ENCODE measurements around the gene SEMA6B. TPM values are rescaled to one million over a fixed set of nuclear protein-coding genes. Genes with fewer than 3 reads are reported as not detected.

Gene SEMA6B
- polyA plus RNA-seq, 2 donors: 1.1 to 2.0 TPM

- H3K4me1 ChIP-seq (ENCODE audit: control insufficient read depth in 2 of 2, insufficient read depth in 2 of 2, low read length in 1 of 2): no peaks in the 10 kb centered on the region
- peaks cover 0 to 2% of the 10 kb centered on the region in 2 donors for H3K27me3 ChIP-seq (ENCODE audit: control insufficient read depth in 1 of 2, insufficient read depth in 2 of 2, low read length in 2 of 2)
- no peaks in the 10 kb centered on the region for H3K9me3 ChIP-seq (ENCODE audit: control insufficient read depth in 2 of 2, insufficient read depth in 1 of 2, low read depth in 1 of 2, low read length in 1 of 2)
- no peak overlapping the region for H3K27ac ChIP-seq (ENCODE audit: low read depth in 2 of 2, low read length in 1 of 2)
- H3K36me3 ChIP-seq (ENCODE audit: control insufficient read depth in 2 of 2, insufficient read depth in 2 of 2, low read length in 1 of 2): no peaks in the 10 kb centered on the region
- 61 to 70% methylated on average over 11 of the region's 11 CpGs for WGBS, 2 donors
- no peak overlapping the region for H3K4me3 ChIP-seq (ENCODE audit: low read depth in 1 of 2, low read length in 2 of 2)
Measured at GRCh38 chr19:4589579-4590410, 30.3 kb upstream of the SEMA6B start.

GRCh38 chr19:4588291-4588761 lies 28.8 kb upstream of the SEMA6B start:
- WGBS, 2 donors: 57 to 59% methylated on average over 9 of the region's 9 CpGs

GRCh38 chr19:4587527-4587926 lies 28.0 kb upstream of the SEMA6B start:
- WGBS, 2 donors: 80 to 87% methylated on average over 6 of the region's 6 CpGs
- no peaks in the 10 kb centered on the region for H3K9me3 ChIP-seq (ENCODE audit: control insufficient read depth in 2 of 2, insufficient read depth in 1 of 2, low read depth in 1 of 2, low read length in 1 of 2)
- H3K27ac ChIP-seq (ENCODE audit: low read depth in 2 of 2, low read length in 1 of 2): no peak overlapping the region
- H3K27me3 ChIP-seq (ENCODE audit: control insufficient read depth in 1 of 2, insufficient read depth in 2 of 2, low read length in 2 of 2): peaks cover 4 to 6% of the 10 kb centered on the region in 2 donors
- H3K4me3 ChIP-seq (ENCODE audit: low read depth in 1 of 2, low read length in 2 of 2): no peak overlapping the region
- H3K4me1 ChIP-seq (ENCODE audit: control insufficient read depth in 2 of 2, insufficient read depth in 2 of 2, low read length in 1 of 2): peaks cover 3 to 5% of the 10 kb centered on the region in 2 donors
- no peaks in the 10 kb centered on the region for H3K36me3 ChIP-seq (ENCODE audit: control insufficient read depth in 2 of 2, insufficient read depth in 2 of 2, low read length in 1 of 2)

More at GRCh38 chr19:4588291-4588761, 28.8 kb upstream of the SEMA6B start:
- Histone ChIP-seq H3K9me3 (ENCODE audit: control insufficient read depth in 2 of 2, insufficient read depth in 1 of 2, low read depth in 1 of 2, low read length in 1 of 2) (no peaks in the 10 kb centered on the region), H3K36me3 (ENCODE audit: control insufficient read depth in 2 of 2, insufficient read depth in 2 of 2, low read length in 1 of 2) (no peaks in the 10 kb centered on the region), H3K27ac (ENCODE audit: low read depth in 2 of 2, low read length in 1 of 2) (no peak overlapping the region), H3K27me3 (ENCODE audit: control insufficient read depth in 1 of 2, insufficient read depth in 2 of 2, low read length in 2 of 2) (peaks cover 2 to 6% of the 10 kb centered on the region in 2 donors), H3K4me1 (ENCODE audit: control insufficient read depth in 2 of 2, insufficient read depth in 2 of 2, low read length in 1 of 2) (peaks cover 3 to 5% of the 10 kb centered on the region in 2 donors), H3K4me3 (ENCODE audit: low read depth in 1 of 2, low read length in 2 of 2) (no peak overlapping the region)

- no peaks in the 10 kb centered on the region for H3K9me3 ChIP-seq (ENCODE audit: control insufficient read depth in 2 of 2, insufficient read depth in 1 of 2, low read depth in 1 of 2, low read length in 1 of 2)
- no peak overlapping the region for H3K4me3 ChIP-seq (ENCODE audit: low read depth in 1 of 2, low read length in 2 of 2)
- peaks cover 3 to 5% of the 10 kb centered on the region in 2 donors for H3K4me1 ChIP-seq (ENCODE audit: control insufficient read depth in 2 of 2, insufficient read depth in 2 of 2, low read length in 1 of 2)
- no peak overlapping the region for H3K27ac ChIP-seq (ENCODE audit: low read depth in 2 of 2, low read length in 1 of 2)
- H3K36me3 ChIP-seq (ENCODE audit: control insufficient read depth in 2 of 2, insufficient read depth in 2 of 2, low read length in 1 of 2): no peaks in the 10 kb centered on the region
- 79 to 83% methylated on average over 6 of the region's 6 CpGs for WGBS, 2 donors
- peaks cover 4 to 6% of the 10 kb centered on the region in 2 donors for H3K27me3 ChIP-seq (ENCODE audit: control insufficient read depth in 1 of 2, insufficient read depth in 2 of 2, low read length in 2 of 2)
Measured at GRCh38 chr19:4586691-4587090, 27.2 kb upstream of the SEMA6B start.

GRCh38 chr19:4586245-4586644 lies 26.8 kb upstream of the SEMA6B start:
- Histone ChIP-seq H3K36me3 (ENCODE audit: control insufficient read depth in 2 of 2, insufficient read depth in 2 of 2, low read length in 1 of 2) (no peaks in the 10 kb centered on the region), H3K4me3 (ENCODE audit: low read depth in 1 of 2, low read length in 2 of 2) (no peak overlapping the region), H3K27ac (ENCODE audit: low read depth in 2 of 2, low read length in 1 of 2) (no peak overlapping the region), H3K9me3 (ENCODE audit: control insufficient read depth in 2 of 2, insufficient read depth in 1 of 2, low read depth in 1 of 2, low read length in 1 of 2) (no peaks in the 10 kb centered on the region), H3K27me3 (ENCODE audit: control insufficient read depth in 1 of 2, insufficient read depth in 2 of 2, low read length in 2 of 2) (peaks cover 4 to 6% of the 10 kb centered on the region in 2 donors), H3K4me1 (ENCODE audit: control insufficient read depth in 2 of 2, insufficient read depth in 2 of 2, low read length in 1 of 2) (peaks cover 3 to 5% of the 10 kb centered on the region in 2 donors)
- 78 to 80% methylated on average over 6 of the region's 6 CpGs for WGBS, 2 donors

GRCh38 chr19:4585556-4585955 lies 26.1 kb upstream of the SEMA6B start:
- no peaks in the 10 kb centered on the region for H3K9me3 ChIP-seq (ENCODE audit: control insufficient read depth in 2 of 2, insufficient read depth in 1 of 2, low read depth in 1 of 2, low read length in 1 of 2)
- H3K27ac ChIP-seq (ENCODE audit: low read depth in 2 of 2, low read length in 1 of 2): no peak overlapping the region
- no peak overlapping the region for H3K4me3 ChIP-seq (ENCODE audit: low read depth in 1 of 2, low read length in 2 of 2)
- 84 to 100% methylated on average over 1 of the region's 1 CpG for WGBS, 2 donors
- peaks cover 3 to 5% of the 10 kb centered on the region in 2 donors for H3K4me1 ChIP-seq (ENCODE audit: control insufficient read depth in 2 of 2, insufficient read depth in 2 of 2, low read length in 1 of 2)
- H3K27me3 ChIP-seq (ENCODE audit: control insufficient read depth in 1 of 2, insufficient read depth in 2 of 2, low read length in 2 of 2): peaks cover 4 to 7% of the 10 kb centered on the region in 2 donors
- H3K36me3 ChIP-seq (ENCODE audit: control insufficient read depth in 2 of 2, insufficient read depth in 2 of 2, low read length in 1 of 2): no peaks in the 10 kb centered on the region

- Histone ChIP-seq H3K9me3 (ENCODE audit: control insufficient read depth in 2 of 2, insufficient read depth in 1 of 2, low read depth in 1 of 2, low read length in 1 of 2) (no peaks in the 10 kb centered on the region), H3K27me3 (ENCODE audit: control insufficient read depth in 1 of 2, insufficient read depth in 2 of 2, low read length in 2 of 2) (peaks cover 5 to 14% of the 10 kb centered on the region in 2 donors), H3K4me3 (ENCODE audit: low read depth in 1 of 2, low read length in 2 of 2) (no peak overlapping the region), H3K36me3 (ENCODE audit: control insufficient read depth in 2 of 2, insufficient read depth in 2 of 2, low read length in 1 of 2) (no peaks in the 10 kb centered on the region), H3K27ac (ENCODE audit: low read depth in 2 of 2, low read length in 1 of 2) (no peak overlapping the region), H3K4me1 (ENCODE audit: control insufficient read depth in 2 of 2, insufficient read depth in 2 of 2, low read length in 1 of 2) (peaks cover 3 to 5% of the 10 kb centered on the region in 2 donors)
- WGBS, 2 donors: 7 to 11% methylated on average over 41 to 45 of the region's 45 CpGs
Measured at GRCh38 chr19:4584670-4585460, 25.4 kb upstream of the SEMA6B start.

- WGBS, 2 donors: 1 to 3% methylated on average over 43 to 49 of the region's 49 CpGs
- no peak overlapping the region for H3K4me3 ChIP-seq (ENCODE audit: low read depth in 1 of 2, low read length in 2 of 2)
Measured at GRCh38 chr19:4583961-4584669, 24.6 kb upstream of the SEMA6B start.

More at GRCh38 chr19:4583961-4584669, 24.6 kb upstream of the SEMA6B start:
- Histone ChIP-seq H3K9me3 (ENCODE audit: control insufficient read depth in 2 of 2, insufficient read depth in 1 of 2, low read depth in 1 of 2, low read length in 1 of 2) (no peaks in the 10 kb centered on the region), H3K27ac (ENCODE audit: low read depth in 2 of 2, low read length in 1 of 2) (no peak overlapping the region), H3K36me3 (ENCODE audit: control insufficient read depth in 2 of 2, insufficient read depth in 2 of 2, low read length in 1 of 2) (no peaks in the 10 kb centered on the region), H3K4me1 (ENCODE audit: control insufficient read depth in 2 of 2, insufficient read depth in 2 of 2, low read length in 1 of 2) (peaks cover 3 to 5% of the 10 kb centered on the region in 2 donors), H3K27me3 (ENCODE audit: control insufficient read depth in 1 of 2, insufficient read depth in 2 of 2, low read length in 2 of 2) (peaks cover 7 to 17% of the 10 kb centered on the region in 2 donors)

Data from esophagus (tissue), 2 donors.